HL-60/S4 treated with retinoic acid at 250 ng/mL for 4 days and 3 days (cell line): Measurements from ENCODE around the gene DNAH10.

Experiments
- in situ Hi-C: fragments of 300-500 bp; cut with MboI; formaldehyde crosslinking; loops from 2 replicates; pipeline ENCODE4 v1.7.0; 2022; ENCODE audit warnings: low sequenced_read_pairs

The DNAH10 gene

DNA sequence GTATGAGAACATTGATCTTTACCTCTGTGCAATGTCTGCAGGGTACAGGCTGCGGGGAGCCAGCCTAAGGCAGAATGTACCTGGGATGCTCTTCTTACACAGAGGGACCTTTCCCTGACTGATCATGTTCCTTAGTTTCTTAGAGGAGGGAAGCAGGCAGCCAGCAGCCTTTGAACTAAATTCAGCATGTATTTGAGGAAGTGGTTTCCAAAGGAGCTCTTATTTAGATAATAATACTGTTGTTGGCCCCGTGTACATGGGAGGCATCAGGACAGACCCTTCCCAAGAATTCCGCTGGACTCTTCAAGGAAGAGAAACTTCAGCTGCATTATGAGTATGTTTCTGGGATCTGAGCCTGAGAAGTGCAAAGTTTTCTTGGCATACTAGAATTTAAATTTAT is 111.7 kb downstream of the DNAH10 start:
- in situ Hi-C loops, result no loop called here

DNA sequence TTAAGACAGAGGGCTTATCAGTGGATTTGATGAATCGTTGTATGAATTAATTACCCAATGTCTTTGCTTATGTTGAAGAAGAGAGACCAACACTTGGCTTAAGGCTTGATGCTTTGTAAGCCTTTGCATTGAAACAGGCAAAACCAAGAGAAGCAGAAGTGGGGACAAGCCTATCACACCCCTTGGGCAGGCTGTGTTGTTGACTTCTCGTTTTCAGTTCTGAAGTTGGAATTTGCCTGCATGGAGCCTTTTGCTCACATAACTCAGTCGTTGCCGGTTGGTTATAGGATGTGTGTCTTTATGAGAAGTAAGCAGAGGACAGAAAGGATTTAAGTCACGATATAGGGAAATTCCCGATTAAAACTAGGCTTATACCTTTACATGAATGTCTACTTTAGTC is 115.9 kb downstream of the DNAH10 start:
- in situ Hi-C loops, result no loop called here

DNA sequence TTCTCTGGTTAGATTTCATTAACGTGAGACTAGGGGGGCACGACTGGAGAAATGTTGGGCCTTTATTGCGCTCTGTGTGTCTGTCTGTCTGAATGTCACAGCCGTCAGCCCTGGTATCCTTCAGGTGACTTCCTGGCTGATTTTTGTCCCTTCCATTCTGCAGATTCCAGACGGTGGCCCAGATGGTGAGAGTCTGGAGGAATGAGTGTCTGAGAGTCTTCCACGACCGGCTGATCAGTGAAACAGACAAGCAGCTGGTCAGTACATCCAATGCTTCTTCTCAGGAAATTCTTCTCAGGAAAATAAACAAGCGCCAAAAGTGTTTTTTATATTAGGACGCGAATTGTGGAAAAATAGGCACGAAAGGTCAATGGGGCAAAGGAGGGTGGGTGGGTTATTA is 117.0 kb downstream of the DNAH10 start:
- in situ Hi-C loops, result no loop called here

DNA sequence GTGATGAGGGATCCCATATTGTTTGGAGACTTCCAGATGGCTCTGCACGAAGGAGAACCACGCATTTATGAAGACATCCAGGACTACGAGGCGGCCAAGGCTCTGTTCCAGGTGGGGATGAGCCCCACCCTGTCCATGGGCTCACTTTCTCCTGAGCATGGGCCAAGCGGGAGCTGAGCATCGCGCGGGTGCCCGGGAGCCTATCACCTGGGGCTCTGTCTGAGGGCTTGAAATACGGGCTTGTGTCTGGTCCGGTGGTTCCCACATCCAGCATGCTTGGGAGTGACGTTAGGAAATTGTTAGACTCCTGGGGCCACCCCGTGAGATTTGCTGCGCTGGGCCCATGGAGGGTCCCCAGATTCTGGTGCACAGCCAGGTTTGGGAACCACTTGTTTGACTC is 117.6 kb downstream of the DNAH10 start:
- in situ Hi-C loops, result no loop called here

DNA sequence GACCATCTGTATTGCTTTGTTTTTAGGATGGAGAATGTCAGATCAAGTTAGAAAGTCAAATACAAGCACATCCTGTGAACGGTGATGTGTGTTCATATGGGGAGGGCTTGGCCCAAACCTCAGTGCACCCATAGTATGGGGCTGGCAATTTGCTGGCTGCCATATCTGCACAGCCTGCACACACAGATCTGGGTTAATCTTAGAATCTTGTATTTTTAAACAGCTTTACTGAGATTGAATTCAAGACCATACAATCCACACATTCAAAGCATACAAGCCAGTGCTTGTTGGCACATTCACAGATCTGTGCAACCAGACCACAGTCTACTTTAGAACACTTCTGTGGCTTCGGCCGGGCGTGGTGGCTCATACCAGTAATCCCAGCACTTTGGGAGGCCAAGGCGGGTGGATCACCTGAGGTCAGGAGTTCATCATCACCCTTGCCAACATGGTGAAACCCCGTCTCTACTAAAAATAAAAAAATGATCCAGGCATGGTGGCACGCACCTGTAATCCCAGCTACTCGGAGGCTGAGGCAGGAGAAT is 120.1 kb downstream of the DNAH10 start:
- in situ Hi-C loops, result no loop called here

DNA sequence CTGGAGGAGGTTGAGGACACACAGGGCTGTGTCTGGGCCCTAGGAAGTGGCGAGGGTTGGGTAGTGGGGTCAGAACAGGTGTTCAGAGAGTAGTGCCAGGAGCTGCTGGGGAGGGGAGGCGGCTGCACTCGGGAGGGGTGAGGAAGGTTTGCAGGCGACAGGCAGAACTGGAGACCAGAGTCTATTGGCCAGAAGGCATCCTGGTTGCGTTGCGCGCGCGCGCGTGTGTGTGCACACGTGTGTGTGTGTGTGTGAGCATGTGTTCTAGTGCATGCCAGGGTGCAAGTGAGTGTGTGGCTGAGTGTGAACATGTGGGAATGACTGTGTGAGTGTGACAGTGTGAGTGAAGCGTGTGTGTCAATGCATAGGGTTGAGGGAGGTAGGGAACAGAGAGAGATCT is 124.2 kb downstream of the DNAH10 start:
- in situ Hi-C loops, result no loop called here

DNA sequence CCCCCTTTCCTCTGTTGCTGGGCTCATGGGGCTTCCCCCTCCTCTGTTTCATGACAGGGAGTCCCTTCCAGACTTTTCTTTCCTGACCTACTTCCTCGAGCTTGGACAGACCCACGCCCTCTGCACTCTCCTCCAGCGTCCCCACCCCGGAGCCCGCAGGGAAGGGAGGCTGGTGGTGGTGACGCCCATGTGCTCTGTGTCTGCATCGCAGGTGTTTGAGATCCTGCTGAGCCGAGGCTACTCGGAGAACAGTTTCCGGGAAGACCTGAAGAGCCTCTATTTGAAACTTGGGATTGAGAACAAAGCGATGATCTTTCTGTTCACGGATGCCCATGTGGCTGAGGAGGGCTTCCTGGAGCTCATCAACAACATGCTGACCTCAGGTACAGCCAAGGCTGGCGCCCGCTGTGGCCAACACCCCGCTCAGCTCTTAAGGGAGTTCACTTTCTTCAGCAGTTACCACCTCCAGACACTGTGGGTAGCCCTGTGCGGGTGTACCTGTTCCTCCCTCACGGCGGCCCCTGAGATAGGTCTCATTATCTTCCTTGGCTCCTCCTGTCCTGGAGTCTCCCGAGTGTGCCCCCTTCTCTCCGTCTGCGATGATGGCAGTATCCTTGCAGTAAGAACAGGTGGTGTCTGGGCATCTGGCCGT is 125.0 kb downstream of the DNAH10 start:
- in situ Hi-C loops, result no loop called here

DNA sequence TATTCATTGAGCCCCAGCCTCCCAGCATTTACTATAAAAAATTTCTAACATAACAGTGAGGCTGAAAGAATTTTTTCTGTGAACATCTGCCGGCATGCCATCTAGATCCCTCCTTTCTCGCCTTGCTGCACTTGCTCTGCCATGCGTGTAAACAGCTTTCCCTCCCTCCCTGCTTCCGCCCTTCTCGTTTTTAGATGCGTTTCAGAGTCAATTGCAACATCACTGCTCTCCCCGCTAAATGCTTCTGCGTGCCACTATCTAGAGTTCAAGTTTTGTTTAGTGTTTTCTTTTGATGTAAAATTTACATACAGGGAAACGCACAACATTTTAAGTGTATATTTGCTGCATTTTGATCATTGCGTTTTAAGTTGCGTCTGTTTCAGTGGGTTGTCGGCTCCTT is 126.9 kb downstream of the DNAH10 start:
- in situ Hi-C loops, result no loop called here

DNA sequence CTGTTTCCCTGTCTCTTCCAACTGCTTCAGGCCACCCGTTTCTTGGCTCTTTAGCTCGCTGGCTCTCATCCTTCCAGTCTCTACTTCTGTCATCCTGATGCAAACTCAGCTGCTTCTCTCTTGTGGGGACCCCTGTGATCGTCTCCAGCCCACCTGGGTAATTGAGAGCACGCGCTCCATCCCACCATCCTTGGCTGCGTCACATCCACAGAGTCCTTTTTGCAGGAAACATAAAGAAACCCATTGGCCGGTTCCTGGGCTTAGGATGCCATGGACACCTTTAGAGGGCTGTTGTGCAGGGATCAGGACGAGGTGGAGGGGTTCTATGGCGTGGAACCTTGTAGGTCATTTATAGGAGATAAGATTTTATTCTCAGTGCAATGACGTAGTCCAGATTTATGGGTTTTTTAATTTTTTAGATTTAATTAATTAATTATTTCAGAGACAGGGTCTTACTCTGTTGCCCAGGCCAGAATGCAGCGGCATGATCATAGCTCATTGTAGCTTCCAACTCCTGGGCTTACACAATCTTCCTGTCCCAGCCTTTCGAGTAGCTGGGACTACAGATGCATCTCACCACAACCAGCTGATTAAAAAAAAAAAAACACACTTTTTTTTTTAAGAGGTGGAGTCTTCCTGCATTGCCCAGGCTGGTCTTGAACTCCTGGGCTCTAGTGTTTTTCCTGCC is 127.9 kb downstream of the DNAH10 start:
- in situ Hi-C loops, result no loop called here

DNA sequence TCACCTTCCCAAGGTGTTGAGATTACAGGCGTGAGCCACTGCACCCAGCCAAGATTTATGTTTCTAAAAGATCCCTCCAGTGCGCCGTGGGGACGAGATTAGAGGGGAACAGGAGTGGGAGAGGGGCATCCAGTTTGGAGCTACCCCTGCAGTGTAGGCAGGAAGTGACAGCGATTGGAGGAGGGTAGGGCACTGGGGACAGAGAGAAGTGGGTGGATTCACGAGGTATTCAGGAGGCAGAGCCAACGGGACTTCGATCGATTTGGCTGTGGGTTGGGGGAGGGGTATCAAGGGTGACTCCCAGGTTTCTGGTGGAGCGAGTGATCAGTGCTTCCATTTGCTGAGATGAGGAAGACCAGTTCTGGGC is 128.4 kb downstream of the DNAH10 start:
- in situ Hi-C loops, result no loop called here

DNA sequence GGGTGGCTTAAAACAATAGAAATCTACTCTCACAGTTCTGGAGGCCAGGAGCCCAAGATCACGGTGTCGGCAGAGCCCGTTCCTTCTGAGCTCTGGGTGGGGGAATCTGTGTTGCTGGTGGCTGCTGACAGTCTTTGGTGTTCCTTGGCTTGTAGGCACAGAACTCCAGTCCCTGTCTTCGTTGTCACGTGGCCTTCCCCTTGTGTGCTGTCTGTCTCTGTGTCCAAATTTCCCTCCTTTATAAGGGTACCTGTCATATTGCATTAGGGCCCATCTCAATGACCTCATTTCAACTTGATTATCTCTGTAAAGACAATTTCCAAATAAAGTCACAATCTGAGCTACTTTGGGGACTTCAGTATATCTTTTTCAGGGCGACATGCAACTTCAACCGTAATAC is 128.9 kb downstream of the DNAH10 start:
- in situ Hi-C loops, result no loop called here

DNA sequence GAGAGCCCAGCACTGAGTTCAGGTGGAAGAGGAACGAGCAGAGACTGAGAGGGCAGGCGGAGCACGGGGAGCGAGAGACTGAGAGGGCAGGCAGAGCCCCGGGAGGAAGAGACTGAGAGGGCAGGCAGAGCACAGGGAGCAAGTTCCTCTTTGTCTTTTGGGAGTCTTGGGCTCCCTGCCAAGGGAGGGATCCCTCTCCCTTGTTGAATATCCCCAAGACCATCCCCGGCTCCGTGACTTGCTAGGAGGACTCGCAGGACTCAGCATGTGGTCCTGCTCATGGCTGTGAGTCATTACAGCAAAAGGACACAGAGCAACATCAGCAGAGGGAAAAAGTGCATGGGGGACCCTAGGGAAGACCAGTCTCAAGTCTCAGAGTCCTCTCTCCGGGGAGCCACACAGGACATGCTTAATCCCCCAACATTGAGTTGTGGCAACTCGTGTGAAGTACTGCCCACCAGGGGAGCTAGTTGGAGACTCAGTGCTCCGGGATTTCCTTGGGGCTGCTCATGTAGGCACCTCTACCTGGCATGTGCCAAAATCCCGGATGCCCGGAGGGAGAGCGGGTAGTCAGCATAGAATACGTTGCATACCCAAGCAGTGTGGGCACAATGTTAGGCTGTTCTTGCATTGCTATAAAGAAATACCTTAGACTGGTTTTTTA is 129.5 kb downstream of the DNAH10 start:
- in situ Hi-C loops, result no loop called here

DNA sequence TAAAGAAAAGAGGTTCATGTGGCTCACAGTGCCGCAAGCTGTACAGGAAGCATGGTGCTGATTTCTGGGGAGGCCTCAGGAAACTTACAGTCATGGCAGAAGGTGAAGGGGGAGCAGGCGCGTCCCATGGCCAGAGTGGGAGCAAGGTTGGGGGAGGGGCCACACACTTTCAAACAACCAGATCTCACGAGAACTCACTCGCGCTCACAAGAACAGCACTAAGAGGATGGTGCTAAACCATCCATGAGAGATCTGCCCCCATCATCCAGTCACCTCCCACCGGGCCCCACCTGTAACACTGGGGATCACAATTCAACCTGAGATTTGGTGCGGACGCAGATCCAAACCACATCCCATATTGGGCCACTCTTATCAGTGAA is 130.1 kb downstream of the DNAH10 start:
- in situ Hi-C loops, result no loop called here

DNA sequence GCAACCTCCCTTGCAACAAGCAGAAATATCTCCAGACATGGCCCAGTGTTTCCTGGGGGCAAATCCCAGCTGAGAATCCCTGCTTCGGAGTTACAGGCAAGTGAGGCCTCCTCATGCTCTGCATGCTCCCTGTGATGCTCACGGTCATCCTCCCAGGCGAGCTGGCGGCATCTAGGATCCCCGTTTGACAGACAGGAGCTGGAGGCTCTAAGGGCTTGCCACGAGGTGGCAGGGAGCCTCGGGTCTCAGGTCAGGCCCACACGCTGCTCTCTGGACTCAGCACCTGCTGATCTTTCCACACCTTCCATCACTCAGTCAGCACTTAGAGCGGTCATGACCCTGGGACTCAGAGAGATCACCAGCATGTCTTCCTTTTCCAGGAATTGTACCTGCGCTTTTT is 130.8 kb downstream of the DNAH10 start:
- in situ Hi-C loops, result no loop called here

DNA sequence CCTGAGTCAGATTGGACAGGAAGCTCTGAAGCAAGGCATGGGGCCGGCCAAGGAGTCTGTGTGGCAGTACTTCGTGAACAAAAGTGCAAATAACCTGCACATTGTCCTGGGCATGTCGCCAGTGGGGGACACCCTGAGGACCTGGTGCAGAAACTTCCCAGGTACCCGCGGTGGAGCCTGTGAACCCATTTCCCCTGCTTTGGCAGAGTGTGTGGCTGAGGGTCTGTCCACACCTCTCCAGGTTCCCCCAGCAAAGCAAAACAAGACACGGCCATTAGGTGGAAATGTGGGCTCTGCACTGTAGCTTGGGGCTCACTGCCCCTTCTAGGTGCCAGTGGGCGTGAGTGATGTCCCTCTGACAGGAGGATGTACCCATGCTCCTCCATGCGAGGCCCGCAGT is 131.2 kb downstream of the DNAH10 start:
- in situ Hi-C loops, result no loop called here

DNA sequence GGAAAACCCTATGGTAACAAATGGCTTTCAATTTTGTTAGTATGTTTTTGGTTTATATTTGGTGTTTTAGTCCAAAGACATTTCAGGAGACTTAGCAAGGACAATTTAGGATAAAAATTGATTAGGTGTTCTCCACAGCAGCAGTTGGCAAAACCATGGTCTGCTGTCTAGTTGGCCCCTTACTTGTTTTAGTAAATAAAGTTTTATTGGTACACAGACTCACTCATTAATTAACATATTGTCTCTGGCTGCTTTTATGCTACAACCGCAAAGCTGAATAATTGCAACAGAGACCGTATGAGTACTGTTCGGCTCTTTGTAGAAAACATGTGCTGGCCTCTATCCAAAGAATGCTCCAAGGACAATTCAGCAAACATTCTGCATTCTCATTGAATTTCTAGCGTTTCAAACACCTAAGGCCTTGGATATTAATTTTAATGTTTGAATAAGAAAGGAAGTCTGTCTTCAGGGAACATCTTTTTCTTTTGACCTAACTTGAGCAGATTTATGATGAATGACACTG is 132.8 kb downstream of the DNAH10 start:
- in situ Hi-C loops, result no loop called here

DNA sequence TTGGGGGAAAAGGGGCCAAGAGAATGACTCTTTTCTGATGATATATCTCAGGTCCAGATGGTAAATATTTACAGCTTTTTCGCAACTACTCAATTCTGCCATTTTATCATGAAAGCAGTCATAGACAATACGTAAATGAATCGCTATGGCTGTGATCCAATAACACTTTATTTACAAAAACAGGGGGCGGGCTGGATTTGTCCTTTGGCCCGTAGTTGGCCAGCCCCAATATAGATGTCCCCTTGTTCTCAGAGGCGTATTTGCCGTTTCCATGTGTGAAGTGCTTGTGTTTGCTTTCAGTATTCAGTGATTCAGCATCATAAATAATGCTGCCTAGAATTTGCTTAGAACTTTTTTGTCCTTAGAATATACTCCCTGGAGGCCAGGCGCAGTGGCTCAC is 133.3 kb downstream of the DNAH10 start:
- in situ Hi-C loops, result no loop called here

DNA sequence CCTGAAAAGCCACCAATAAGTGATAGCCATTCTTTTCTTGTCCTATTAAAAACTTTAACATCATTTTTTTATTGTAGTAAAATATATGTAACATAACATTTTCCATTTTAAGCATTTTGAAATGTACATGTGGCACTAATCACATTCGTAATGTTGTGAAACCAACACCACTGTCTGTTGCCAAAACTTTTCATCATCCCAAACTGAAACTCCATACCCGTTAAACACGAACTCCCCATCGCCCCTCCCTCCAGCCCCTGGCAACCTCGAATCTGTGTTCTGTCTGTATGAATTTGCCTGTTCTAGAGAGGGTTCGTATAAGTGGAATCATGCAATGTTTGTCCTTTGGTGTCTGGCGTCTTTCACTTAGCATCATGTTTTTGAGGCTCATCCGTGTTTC is 134.7 kb downstream of the DNAH10 start:
- in situ Hi-C loops, result no loop called here

DNA sequence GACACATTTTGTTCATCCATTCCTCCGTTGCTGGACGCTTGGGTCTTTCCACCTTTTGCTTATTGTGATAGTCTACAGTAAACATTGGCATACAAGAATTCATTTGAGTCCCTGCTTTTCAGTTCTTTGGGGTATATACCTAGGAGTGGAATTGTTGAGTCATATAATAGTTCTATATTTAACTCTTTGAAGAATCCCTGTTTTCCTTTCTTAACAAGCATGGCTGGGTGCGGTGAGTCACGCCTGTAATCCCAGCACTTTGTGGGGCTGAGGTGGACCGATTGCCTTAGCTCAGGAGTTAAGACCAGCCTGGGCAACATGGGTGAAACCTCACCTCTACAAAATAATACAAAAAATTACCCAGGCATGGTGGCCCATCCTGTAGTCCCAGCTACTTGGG is 135.1 kb downstream of the DNAH10 start:
- in situ Hi-C loops, result no loop called here

DNA sequence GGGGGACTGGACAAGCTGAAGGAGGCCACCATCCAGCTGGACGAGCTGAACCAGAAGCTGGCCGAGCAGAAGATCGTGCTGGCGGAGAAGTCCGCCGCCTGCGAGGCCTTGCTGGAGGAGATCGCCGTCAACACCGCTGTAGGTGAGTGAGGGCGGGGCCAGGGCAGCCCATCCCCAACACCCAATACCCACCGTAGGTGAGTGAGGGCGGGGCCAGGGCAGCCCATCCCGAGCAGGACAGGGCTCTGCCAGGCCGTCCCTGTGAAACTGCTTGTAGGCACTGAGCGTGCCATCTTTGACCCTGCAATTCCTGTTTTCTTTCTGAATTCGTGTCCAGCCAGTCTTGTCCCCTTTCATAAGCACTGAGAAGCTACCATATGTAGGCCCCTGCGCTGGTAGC is 136.6 kb downstream of the DNAH10 start:
- in situ Hi-C loops, result no loop called here

DNA sequence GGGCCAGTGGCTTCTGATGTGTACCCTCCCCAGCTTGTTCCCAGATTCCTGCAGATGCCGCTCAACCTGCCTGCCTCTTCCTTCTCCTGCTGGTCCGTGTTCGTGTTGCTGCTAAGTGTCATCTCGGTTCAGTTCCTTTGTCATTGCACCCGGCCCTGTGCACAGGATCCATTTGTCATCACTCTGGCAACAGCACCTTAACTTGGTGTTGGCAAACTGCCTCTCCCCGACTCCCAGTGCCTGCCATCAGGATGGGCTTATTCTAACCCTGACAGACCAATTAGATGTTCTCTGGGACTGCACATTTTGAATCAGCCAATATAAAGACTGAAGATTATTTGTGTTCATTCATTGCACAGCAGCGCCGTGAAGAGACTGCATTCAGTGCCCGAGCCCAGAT is 137.3 kb downstream of the DNAH10 start:
- in situ Hi-C loops, result no loop called here

DNA sequence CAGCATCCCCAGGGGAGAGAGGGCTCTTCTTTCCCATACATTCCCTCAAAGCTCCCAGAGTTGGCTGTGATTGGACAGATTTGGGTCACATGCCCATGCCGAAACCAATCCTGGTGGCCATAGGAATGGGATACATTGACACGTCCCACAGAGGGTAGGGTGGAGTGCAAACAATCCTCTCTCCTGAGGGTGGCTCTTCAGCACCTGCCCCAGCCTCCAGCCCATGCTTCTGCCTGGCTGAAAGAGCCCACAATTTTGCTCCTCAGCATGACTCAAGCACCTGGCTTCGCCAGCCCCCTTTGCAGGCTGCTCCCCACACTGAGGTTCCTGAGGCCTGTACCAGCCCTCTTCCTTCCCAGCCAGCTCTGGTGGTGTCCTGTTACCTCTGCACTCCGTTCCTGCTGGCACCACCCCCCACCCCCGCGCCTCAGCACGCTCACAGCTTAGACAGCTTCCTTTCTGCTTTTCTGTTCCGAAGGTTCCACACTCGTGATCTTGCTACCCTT is 138.8 kb downstream of the DNAH10 start:
- in situ Hi-C loops, result no loop called here
